ENCODE data around the gene LATS2. TPM values are rescaled to one million over a fixed set of nuclear protein-coding genes. Genes with fewer than 3 reads are reported as not detected.

LATS2 gene
- total RNA-seq, 2 donors from 2014 or later: 40.1 to 59.2 TPM

GRCh38 chr13:21100994-21101757 is 39.8 kb upstream of the LATS2 start:
- Histone ChIP-seq H3K36me3 (no peaks in the 10 kb centered on the region), H3K27me3 (replicated peaks; ENCODE audit: insufficient read depth) (no peaks in the 10 kb centered on the region), H3K4me1 (ENCODE audit: control insufficient read depth in 1 of 2, low read depth in 2 of 2) (no peaks in the 10 kb centered on the region), H3K4me3 (no peak overlapping the region), H3K27ac (no peak overlapping the region), H3K9me3 (no peaks in the 10 kb centered on the region)
- TF ChIP-seq CTCF (IDR thresholded peaks at IDR 0.05): no peak
- ATAC-seq (ENCODE audit: insufficient number of reproducible peaks, low FRiP score, low read depth) (no peak), DNase-seq (ENCODE audit: low spot score) (no peak)

- Histone ChIP-seq H3K9me3 (no peaks in the 10 kb centered on the region), H3K4me3 (no peak overlapping the region), H3K27ac (no peak overlapping the region), H3K27me3 (replicated peaks; ENCODE audit: insufficient read depth) (no peaks in the 10 kb centered on the region), H3K36me3 (no peaks in the 10 kb centered on the region), H3K4me1 (ENCODE audit: control insufficient read depth in 1 of 2, low read depth in 2 of 2) (no peaks in the 10 kb centered on the region)
- ATAC-seq (ENCODE audit: insufficient number of reproducible peaks, low FRiP score, low read depth) (no peak), DNase-seq (ENCODE audit: low spot score) (no peak)
- TF ChIP-seq CTCF (IDR thresholded peaks at IDR 0.05): no peak
Measured at GRCh38 chr13:21100211-21100610, 38.8 kb upstream of the LATS2 start.

- no peaks in the 10 kb centered on the region for H3K9me3 ChIP-seq
- DNase-seq (ENCODE audit: low spot score): no peak
- ATAC-seq (ENCODE audit: insufficient number of reproducible peaks, low FRiP score, low read depth): no peak
- no peaks in the 10 kb centered on the region for H3K4me1 ChIP-seq (ENCODE audit: control insufficient read depth in 1 of 2, low read depth in 2 of 2)
- no peak overlapping the region for H3K27ac ChIP-seq
- no peak for TF ChIP-seq CTCF (IDR thresholded peaks at IDR 0.05)
- no peak overlapping the region for H3K4me3 ChIP-seq
- no peaks in the 10 kb centered on the region for H3K27me3 ChIP-seq (replicated peaks; ENCODE audit: insufficient read depth)
- no peaks in the 10 kb centered on the region for H3K36me3 ChIP-seq
Measured at GRCh38 chr13:21095311-21095710, 33.9 kb upstream of the LATS2 start.

DNA sequence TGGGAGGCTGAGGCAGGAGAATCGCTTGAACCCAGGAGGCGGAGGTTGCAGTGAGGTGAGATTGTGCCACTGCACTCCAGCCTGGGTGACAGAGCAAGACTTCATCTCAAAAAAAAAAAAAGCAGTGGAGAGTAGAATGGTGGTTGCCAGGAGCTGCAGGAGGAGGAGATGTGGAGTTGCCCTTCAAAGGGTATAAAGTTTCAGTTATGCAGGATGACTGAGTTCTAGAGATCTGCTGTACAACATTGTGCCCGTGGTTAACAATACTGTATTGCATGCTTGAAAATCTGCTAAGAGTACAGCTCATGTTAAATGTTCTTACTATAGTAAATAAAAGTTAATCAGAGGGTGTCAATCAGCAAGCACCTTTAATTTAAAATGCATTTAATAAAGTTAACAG is 28.4 kb upstream of the LATS2 start:
- Histone ChIP-seq H3K27ac (no peak overlapping the region), H3K4me3 (no peak overlapping the region), H3K36me3 (no peaks in the 10 kb centered on the region), H3K9me3 (no peaks in the 10 kb centered on the region), H3K27me3 (replicated peaks; ENCODE audit: insufficient read depth) (no peaks in the 10 kb centered on the region), H3K4me1 (ENCODE audit: control insufficient read depth in 1 of 2, low read depth in 2 of 2) (no peaks in the 10 kb centered on the region)
- no peak for DNase-seq (ENCODE audit: low spot score)
- no peak for TF ChIP-seq CTCF (IDR thresholded peaks at IDR 0.05)
- no peak for ATAC-seq (ENCODE audit: insufficient number of reproducible peaks, low FRiP score, low read depth)

- H3K27ac ChIP-seq: no peak overlapping the region
- no peak overlapping the region for H3K4me3 ChIP-seq
- no peak for TF ChIP-seq CTCF (IDR thresholded peaks at IDR 0.05)
- no peak for ATAC-seq (ENCODE audit: insufficient number of reproducible peaks, low FRiP score, low read depth)
- H3K36me3 ChIP-seq: no peaks in the 10 kb centered on the region
- no peaks in the 10 kb centered on the region for H3K9me3 ChIP-seq
- no peak for DNase-seq (ENCODE audit: low spot score)
- H3K4me1 ChIP-seq (ENCODE audit: control insufficient read depth in 1 of 2, low read depth in 2 of 2): no peaks in the 10 kb centered on the region
- H3K27me3 ChIP-seq (replicated peaks; ENCODE audit: insufficient read depth): no peaks in the 10 kb centered on the region
Measured at GRCh38 chr13:21088534-21088933, 27.1 kb upstream of the LATS2 start.
